Stimulated activated CD4-positive, alpha-beta T cell treated with anti-CD3 and anti-CD28 coated beads, Interleukin-2, amount 100 ng/mL, for 4 hours (primary cell): ENCODE data around the gene IKZF1.

Experiments used
- DNase-seq: peaks from one replicate; pipeline ENCODE4 v3.0.0-alpha.2; 2020; ENCODE audit warnings: low read depth

Gene IKZF1

GRCh38 chr7:50304129-50304910, at the start of gene IKZF1:
TSS of gene IKZF1 (plus strand) at chr7:50304716. CDS start at chr7:50319062, 14,346 bp downstream.
- DNase-seq = peak; percentile 41

GRCh38 chr7:50261593-50261992, 42.9 kb upstream of the IKZF1 start:
- no peak for DNase-seq

GRCh38 chr7:50262446-50262845, 42.1 kb upstream of the IKZF1 start:
- no peak for DNase-seq

- DNase-seq = no peak
Observed at GRCh38 chr7:50262916-50263690, 41.4 kb upstream of the IKZF1 start.

GRCh38 chr7:50264908-50265307, 39.6 kb upstream of the IKZF1 start:
- DNase-seq = peak; percentile 47

- DNase-seq = no peak
Observed at GRCh38 chr7:50265968-50266634, 38.4 kb upstream of the IKZF1 start.

- DNase-seq = peak; percentile 69
Observed at GRCh38 chr7:50266635-50267386, 37.7 kb upstream of the IKZF1 start.

GRCh38 chr7:50267525-50268041, 36.9 kb upstream of the IKZF1 start:
- no peak for DNase-seq

GRCh38 chr7:50268223-50268622, 36.3 kb upstream of the IKZF1 start:
- no peak for DNase-seq

- DNase-seq = no peak
Observed at GRCh38 chr7:50268990-50269389, 35.5 kb upstream of the IKZF1 start.

- DNase-seq = no peak
Observed at GRCh38 chr7:50270531-50271018, 33.9 kb upstream of the IKZF1 start.

GRCh38 chr7:50272808-50273207, 31.7 kb upstream of the IKZF1 start:
- DNase-seq = no peak

GRCh38 chr7:50273301-50273700, 31.2 kb upstream of the IKZF1 start:
- no peak for DNase-seq

GRCh38 chr7:50273870-50274269, 30.6 kb upstream of the IKZF1 start:
- no peak for DNase-seq

- DNase-seq = no peak
Observed at GRCh38 chr7:50274361-50274760, 30.2 kb upstream of the IKZF1 start.

GRCh38 chr7:50275430-50275829, 29.1 kb upstream of the IKZF1 start:
- no peak for DNase-seq

- no peak for DNase-seq
Observed at GRCh38 chr7:50276483-50276882, 28.0 kb upstream of the IKZF1 start.

GRCh38 chr7:50278120-50278519, 26.4 kb upstream of the IKZF1 start:
- no peak for DNase-seq

- DNase-seq = no peak
Observed at GRCh38 chr7:50281680-50282445, 22.7 kb upstream of the IKZF1 start.

- no peak for DNase-seq
Observed at GRCh38 chr7:50282813-50283605, 21.5 kb upstream of the IKZF1 start.
